Epithelial cell of esophagus (primary cell): ENCODE measurements around the gene FOLR3.
A peak's percentile ranks its signal among the peaks of the same experiment; 100 is the strongest.
"Not testable (repeated sequence)": the region's sequence is repeated elsewhere in the genome, so short reads cannot be mapped to it uniquely, and the experiment has no call there.

Experiments
- DNase-seq: peaks from one replicate; pipeline ENCODE4 v3.0.0; 2010; ENCODE audit warnings: low read depth
- H3K4me3 ChIP-seq: 2 replicates; pipeline ENCODE4 v1.5.1; 2011; ENCODE audit warnings: mild to moderate bottlenecking, low read length, control low read depth
- TF ChIP-seq, protein P1 (sequence below): IDR thresholded peaks from 2 replicates; pipeline ENCODE4 v1.5.1; 2011; ENCODE audit warnings: low read depth, mild to moderate bottlenecking, low read length, control low read depth, inconsistent platforms; ENCODE audit not compliant: insufficient read depth; ENCODE audit errors: missing control alignments

FOLR3 gene

DNA sequence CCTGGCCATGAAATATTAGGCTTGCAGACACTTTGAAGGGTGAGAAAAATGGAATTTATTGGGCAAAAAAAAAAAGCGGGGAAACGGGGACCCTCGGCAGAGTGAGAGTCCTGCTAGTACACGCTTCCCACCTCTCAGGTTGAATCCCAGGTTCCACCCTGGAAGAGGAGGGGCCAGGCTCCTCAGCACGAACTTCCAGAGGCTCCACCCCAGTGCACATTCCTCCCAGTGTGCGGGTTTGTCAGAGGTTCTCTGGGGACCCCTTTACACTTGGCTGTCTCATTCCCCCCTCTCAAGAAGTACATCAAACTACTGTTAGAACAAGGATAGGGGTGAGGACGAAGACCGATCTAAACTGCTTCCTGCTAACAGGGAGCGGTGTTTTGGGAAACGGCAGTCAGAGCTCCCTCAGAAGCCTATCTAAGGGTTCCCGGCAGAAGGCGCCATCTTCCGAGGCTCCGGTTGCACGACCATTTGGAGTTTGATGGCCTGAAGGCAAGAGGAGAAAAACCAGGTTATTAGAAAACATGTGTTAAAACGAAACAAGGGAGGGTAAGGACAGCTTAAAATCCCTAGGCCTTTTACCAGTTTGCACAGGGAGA is 27.5 kb downstream of the FOLR3 start:
- no peak for DNase-seq
- TF ChIP-seq, protein P1, sequence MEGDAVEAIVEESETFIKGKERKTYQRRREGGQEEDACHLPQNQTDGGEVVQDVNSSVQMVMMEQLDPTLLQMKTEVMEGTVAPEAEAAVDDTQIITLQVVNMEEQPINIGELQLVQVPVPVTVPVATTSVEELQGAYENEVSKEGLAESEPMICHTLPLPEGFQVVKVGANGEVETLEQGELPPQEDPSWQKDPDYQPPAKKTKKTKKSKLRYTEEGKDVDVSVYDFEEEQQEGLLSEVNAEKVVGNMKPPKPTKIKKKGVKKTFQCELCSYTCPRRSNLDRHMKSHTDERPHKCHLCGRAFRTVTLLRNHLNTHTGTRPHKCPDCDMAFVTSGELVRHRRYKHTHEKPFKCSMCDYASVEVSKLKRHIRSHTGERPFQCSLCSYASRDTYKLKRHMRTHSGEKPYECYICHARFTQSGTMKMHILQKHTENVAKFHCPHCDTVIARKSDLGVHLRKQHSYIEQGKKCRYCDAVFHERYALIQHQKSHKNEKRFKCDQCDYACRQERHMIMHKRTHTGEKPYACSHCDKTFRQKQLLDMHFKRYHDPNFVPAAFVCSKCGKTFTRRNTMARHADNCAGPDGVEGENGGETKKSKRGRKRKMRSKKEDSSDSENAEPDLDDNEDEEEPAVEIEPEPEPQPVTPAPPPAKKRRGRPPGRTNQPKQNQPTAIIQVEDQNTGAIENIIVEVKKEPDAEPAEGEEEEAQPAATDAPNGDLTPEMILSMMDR, result no peak
- no peak overlapping the region for H3K4me3 ChIP-seq

DNA sequence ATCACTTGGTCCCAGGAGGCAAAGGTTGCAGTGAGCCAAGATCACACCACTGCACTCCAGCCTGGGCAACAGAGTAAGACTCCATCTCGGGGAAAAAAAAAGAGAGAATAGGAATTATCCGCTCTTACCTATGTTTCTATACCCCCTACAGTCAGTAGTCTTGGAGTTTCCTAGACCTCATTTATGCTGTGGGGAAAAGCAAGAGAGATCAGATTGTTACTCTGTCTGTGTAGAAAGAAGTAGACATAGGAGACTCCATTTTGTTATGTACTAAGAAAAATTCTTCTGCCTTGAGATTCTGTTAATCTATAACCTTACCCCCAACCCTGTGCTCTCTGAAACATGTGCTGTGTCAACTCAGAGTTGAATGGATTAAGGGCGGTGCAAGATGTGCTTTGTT is 28.7 kb downstream of the FOLR3 start:
- DNase-seq, H3K4me3 ChIP-seq: not testable (repeated sequence)

DNA sequence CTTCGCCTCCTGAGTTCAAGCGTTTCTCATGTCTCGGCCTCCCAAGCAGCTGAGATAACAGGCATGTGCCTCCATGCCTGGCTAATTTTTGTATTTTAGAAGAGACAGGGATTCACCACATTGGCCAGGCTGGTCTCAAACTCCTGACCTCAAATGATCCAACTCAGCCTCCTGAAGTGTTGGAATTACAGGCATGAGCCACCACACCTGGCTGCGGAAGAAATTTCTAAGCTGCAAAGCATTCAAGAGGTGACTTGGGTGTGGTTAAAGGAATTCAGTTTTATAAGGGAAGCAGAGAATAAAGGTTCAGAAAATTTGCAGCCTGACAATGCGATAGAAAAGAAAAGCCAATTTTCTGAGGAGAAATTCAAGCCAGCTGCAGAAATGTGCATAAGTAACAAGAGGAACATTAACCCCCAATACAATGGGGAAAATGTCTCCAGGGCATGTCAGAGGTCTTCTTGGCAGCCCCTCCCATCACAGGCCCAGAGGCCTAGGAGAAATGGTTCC is 33.6 kb downstream of the FOLR3 start:
- not testable (repeated sequence) for DNase-seq, H3K4me3 ChIP-seq

DNA sequence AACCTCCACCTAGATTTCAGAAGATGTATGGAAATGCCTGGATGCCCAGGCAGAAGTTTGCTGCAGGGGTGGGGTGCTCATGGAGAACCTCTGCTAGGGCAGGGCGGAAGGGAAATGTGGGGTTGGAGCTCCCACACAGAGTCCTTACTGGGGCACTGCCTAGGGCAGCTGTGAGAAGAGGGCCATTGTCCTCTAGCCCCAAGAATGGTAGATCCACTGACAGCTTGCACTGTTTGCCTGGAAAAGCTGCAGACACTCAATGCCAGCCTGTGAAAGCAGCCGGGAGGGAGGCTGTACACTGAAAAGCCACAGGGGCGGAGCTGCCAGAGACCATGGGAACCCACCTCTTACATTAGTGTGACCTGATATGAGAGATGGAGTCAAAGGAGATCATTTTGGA is 34.2 kb downstream of the FOLR3 start:
- not testable (repeated sequence) for DNase-seq, H3K4me3 ChIP-seq

DNA sequence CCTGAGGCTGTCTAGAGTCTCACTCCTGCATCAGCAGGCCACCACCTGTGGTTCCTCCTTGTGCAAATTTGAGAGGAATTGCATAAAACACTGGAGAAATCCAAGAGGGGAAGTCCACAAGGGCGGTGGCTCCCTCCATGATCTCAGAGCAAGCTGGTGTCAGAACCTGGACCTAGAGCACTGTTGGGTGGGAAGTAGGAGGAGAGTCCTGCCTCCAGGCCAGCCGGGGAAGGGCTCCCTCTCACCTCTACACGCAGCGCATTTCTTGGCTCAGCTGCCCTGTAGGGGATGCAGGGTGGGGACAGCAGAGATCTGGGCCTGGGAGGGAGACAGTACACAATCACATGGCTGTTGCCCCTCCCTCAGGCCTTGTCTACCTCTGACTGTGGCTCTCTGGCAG is 36.5 kb downstream of the FOLR3 start:
- DNase-seq, H3K4me3 ChIP-seq: not testable (repeated sequence)

DNA sequence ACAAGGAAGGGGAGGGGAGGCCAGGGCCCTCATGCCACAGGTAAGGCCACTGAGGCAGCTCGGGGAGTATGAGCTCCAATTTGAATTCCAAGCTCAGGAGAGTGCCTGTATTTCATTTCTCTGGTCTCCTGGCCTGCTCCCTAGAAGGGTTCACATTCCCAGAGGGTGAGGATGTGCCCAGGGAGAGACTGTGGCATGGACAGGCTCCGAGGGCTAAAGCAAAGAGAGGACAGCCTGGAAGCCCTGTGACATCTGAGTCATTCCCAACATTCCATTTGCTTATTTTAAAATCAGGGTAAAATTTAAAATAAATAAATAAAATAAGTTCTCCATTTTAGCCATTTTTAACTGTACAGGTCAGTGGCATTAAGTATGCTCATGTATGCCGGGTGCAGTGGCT is 37.8 kb downstream of the FOLR3 start:
- no peak overlapping the region for H3K4me3 ChIP-seq
- TF ChIP-seq, protein P1, result no peak
- DNase-seq, result no peak

DNA sequence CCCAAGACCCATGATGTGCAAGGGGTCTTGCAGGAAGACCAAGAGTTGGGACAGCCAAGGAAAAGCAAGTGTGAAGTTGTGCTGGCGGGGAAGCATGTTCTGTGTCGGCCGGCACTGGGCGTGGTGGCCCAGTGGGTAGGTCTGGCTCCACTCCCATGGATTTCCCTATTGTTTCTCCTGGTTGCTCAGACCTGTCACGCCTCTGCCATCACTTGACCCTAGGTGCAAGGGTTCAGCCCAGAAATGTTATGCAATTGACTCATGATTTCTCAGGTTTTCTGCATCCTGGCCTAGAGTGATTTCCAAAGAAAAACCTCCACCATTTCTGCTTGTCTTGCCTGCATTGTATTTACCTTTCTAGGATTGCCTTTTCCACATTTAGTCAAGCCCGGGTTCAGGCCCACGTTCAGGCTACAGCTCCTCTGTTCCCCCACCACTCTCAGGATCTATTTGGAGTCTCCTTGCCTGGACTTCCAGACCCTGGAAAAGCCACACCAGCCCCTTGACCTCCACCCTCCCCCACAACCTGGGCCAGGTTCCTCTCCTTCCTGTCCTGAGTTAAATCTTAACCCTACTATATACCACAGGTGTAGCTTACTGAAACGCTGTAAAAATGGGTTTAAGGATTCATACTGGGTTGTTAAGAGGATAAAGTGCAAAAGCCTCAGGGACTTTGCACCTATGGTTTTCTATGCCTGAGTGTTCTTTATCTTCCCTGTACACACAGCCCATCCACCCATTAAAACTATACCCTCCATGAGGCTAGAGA is 39.0 kb downstream of the FOLR3 start:
- TF ChIP-seq, protein P1, result no peak
- DNase-seq, result peak; percentile 71
- no peak overlapping the region for H3K4me3 ChIP-seq

DNA sequence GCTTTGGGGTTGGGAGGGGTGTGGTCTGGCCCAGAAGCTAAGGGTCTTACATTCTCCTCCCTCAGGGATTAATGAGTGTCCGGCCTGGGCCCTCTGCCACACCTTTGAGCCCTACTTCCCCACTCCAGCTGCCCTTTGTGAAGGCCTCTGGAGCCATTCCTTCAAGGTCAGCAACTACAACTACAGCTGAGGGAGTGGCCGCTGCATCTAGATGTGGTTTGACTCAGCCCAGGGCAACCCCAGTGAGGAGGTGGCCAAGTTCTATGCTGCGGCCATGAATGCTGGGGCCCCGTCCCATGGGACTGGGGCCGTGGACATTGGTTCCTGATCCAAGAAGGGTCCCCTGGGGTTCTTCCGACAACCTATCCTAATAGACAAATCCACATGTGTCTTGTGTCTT is 42.1 kb downstream of the FOLR3 start:
- H3K4me3 ChIP-seq, result no peak overlapping the region
- TF ChIP-seq, protein P1, result no peak
- DNase-seq, result no peak

DNA sequence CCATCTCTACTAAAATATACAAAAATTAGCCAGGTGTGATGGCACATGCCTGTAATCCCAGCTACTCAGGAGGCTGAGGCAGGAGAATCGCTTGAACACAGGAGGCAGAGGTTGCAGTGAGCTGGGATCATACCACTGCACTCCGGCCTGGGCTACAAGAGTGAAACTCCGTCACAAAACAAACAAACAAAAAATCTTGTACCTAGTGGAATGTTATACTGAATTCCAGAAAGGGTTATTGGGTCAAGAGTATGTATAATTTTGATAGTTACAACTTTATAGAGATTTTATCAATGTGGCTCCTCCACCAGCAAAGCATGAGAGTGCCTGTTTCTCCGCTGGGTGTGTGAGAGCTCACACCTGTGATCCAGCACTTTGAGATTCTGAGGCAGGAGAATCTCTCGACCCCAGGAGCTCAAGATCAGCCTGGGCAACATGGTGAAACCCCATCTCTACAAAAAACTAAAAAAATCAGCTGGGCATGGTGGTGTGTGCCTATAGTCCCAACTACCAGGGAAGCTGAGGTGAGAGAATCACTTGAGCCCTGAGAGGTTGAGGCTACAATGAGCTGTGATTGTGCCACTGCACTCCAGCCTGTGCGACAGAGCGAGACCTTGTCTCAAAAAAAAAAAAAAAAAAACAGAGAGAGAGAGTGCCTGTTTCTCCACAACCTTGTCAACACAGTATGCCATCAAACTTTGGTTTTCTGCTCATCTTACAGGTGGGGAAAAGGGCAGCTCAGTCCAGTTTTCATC is 43.7 kb downstream of the FOLR3 start:
- DNase-seq, result no peak
- no peak overlapping the region for H3K4me3 ChIP-seq
- TF ChIP-seq, protein P1, result no peak
